Measurements from ENCODE around the gene USF2. TPM values are rescaled to one million over a fixed set of nuclear protein-coding genes. Genes with fewer than 3 reads are reported as not detected.
"Not testable (repeated sequence)": the region's sequence is repeated elsewhere in the genome, so short reads cannot be mapped to it uniquely, and the experiment has no call there.

The USF2 gene, protein sequence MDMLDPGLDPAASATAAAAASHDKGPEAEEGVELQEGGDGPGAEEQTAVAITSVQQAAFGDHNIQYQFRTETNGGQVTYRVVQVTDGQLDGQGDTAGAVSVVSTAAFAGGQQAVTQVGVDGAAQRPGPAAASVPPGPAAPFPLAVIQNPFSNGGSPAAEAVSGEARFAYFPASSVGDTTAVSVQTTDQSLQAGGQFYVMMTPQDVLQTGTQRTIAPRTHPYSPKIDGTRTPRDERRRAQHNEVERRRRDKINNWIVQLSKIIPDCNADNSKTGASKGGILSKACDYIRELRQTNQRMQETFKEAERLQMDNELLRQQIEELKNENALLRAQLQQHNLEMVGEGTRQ
- polyA plus RNA-seq = 11.5 TPM

DNA sequence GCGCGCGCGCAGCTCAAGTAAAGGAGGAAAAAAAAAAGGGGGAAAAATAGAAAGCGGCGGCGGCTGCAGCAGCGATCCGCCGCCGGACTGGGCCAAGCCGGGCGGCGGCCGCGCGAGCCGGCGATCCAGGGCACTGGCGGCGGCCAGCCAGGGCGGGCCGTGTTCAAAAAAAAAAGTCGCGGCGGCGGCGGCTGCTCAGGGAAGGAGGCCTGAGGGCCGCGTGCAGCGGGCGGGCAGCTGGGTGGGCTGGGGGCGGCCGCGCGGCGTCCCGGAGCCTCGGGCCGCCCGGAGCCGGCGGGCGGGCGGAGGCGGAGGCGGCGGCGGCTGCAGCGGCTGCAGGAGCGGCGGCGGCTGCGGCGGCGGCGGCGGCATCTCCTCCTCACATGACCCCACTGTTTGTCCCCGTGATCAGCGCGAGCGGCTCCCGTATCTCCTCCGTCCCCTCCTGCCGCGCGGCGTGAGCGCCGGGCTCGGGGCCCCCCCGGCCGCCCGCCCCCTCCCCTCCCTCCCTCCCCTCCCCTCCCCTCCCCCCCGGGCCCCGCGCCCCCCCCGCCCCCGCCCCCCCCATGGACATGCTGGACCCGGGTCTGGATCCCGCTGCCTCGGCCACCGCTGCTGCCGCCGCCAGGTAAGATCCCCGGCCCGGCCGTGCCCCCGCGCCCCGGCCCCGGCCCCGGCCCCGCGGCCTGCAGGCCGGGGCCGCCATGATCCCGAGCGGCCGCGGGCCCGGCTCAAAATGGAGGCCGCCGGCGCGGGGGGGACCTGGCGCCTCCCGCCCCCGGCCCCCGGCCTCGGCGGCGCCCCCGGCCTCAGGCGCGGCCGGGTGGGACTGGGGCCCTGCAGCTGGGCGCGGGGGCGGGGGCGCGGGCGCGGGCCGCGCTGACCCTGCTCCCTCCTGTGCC, at the start of gene USF2:
Gene USF2 (plus strand): TSS at position 427 of the 902 bp plus-strand sequence. CDS start 140 bp downstream, at position 567.
- Mint-ChIP-seq H3K36me3 (peaks cover 2% of the 10 kb centered on the region), H3K4me3 (peak within 1 kb of the TSS; percentile 91 to 96 (median 96)), H3K27ac (peak within 1 kb of the TSS; percentile 78 to 98 (median 95)), H3K27me3 (peaks cover 5% of the 10 kb centered on the region), H3K9me3 (no peaks in the 10 kb centered on the region), H3K4me1 (peaks cover 25 to 36% (median 33%) of the 10 kb centered on the region in 3 donors)

DNA sequence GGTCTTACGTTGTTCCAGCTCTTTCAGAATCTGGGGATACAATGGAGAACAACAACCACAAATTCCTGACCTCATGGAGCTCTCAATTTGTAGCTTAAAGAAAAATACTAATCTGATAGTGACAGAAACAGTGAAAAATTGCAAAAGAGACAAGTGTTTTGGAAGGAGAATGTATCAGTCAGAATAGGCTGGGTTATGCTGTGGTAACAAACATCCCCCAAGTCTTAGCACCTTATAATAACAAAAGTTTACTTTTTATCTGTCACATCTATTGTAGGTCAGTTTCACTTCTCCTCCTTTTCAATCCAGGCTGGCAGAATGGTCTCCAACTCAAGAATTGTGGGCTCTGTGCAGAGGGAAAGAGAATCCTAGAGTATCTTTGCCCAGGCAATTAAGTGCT, 49.8 kb upstream of the USF2 start:
- Mint-ChIP-seq H3K9me3 (peaks cover 0 to 6% (median 3%) of the 10 kb centered on the region in 3 donors), H3K27ac (no peak overlapping the region), H3K27me3 (no peaks in the 10 kb centered on the region), H3K4me1 (peaks cover 11 to 33% (median 23%) of the 10 kb centered on the region in 3 donors), H3K4me3 (no peak overlapping the region), H3K36me3 (no peaks in the 10 kb centered on the region)

DNA sequence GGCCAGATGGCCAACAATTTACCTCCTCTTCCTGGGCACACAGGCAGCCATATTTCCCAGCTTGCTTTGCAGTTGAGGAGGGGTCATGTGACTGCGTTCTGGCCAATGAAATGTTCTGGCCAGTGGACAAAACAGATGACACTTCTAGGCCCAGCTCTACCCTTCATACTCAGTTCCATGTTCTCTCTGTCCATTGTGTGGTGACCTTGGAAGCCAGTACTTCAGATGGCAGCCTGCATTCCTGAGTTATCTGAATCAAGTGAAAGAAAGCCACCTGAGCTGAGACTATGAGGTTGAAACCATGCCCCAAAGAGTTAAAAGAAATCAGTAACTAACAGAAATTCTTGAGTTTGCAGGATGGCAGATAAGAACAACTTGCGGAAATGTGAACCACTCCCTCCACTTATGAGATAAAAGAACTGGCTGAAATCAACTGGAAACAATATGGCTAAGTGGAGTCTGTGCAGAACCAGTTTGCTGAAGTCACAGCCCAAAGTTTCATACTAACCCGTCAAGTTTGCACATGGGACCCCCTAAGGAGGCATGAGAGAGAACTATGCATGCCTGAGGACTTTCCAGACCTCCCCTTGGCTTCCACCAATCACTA, 48.3 kb upstream of the USF2 start:
- H3K4me1 Mint-ChIP-seq = peaks cover 9 to 22% (median 12%) of the 10 kb centered on the region in 3 donors
- no peaks in the 10 kb centered on the region for H3K27me3 Mint-ChIP-seq
- H3K36me3 Mint-ChIP-seq = no peaks in the 10 kb centered on the region
- H3K9me3 Mint-ChIP-seq = peaks cover 0 to 6% (median 3%) of the 10 kb centered on the region in 3 donors
- H3K27ac Mint-ChIP-seq = no peak overlapping the region
- no peak overlapping the region for H3K4me3 Mint-ChIP-seq

DNA sequence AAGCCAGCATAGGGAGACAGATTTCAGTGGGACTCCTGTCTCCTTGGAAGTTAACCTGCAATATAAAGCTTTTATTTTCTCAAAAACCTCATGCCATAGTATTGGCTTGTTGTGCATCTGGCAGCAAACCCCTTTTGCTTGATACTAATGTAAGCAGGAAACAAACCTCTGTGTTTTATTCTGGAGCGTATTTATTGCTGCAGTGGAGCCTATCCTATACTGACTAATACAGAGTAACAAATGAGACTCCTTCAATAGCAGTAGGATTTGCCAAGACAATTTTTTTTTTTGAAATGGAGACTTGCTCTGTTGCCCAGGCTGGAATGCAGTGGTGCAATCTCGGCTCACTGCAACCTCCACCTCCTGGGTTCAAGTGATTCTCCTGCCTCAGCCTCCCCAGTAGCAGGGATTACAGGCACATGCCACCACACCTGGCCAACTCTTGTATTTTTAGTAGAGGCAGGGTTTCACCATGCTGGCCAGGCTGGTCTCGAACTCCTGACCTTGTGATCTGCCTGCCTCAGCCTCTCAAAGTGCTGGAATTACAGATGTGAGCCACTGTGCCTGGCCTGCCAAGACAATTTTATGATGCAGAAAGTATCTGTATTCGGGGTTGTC, 47.7 kb upstream of the USF2 start:
- H3K36me3 Mint-ChIP-seq, H3K4me3 Mint-ChIP-seq, H3K27ac Mint-ChIP-seq, H3K27me3 Mint-ChIP-seq, H3K9me3 Mint-ChIP-seq: not testable (repeated sequence)
- peaks cover 4 to 18% (median 8%) of the 10 kb centered on the region in 3 donors for H3K4me1 Mint-ChIP-seq

DNA sequence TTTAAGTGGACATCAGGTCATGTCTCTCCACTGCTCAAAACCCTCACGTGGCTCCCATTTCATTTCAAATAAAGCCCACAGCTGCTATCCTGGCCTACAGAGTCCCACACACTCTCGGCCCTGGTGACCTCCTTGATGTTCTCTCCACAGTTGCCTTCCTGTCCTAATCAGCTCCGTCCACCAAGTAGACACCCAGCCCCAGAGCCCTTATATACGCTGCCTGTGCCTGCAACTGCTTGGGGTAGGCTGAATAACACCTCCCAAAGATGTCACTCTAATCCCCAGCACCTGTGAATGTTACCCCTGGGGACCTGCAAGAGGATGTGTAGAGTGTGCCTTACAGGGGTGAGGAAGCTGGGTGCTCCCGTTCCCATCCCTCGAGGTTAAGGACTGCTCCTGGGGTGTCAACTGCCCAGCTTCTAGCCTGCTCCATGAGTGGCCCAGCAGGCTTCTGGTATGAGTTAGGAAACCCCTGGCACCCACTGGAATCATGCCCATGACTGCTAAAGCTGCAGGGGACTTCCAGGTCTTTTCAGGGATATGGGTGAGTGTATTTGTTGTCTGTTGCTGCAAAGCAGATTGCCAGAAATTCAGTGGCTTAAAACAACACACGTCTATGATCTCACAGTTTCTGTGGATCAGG, 46.3 kb upstream of the USF2 start:
- H3K27ac Mint-ChIP-seq = peak overlapping the region in 1 of 3 donors; percentile 46
- H3K4me3 Mint-ChIP-seq = peak overlapping the region in 1 of 4 donors; percentile 18

DNA sequence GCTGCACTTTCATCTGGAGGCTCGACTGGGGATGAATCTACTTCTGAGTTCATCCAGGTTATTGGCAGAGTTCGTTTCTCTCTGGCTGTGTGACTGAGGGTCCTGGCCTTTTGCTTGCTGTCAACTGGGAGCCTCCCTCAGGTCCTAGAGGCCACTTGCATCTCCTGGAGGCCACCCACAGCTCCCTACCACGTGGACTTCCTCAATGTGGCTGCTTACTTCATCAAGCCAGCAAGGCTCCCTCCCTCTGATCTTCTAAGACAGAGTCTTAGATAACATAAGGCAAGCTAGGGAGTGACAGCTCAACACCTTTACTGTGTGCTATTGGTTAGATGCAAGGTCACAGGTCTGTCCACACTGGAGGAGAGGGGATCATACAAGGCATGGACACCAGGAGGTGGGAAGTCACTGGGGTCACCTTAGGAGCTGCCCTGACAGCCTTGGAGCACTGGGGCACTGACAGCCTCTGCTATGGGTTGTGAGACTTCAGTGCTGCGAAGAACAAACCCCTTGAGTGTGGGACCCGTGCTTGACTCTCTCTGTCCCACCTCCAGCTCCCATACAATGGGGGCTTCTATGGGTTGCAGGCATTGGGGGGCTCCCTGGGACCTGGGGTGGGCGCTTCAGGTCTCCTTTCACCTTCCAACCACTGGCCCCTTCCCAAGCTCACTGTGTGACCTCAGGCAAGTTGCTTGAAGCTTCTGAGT, 45.5 kb upstream of the USF2 start:
- Mint-ChIP-seq H3K27me3 (peaks cover 3% of the 10 kb centered on the region), H3K27ac (no peak overlapping the region), H3K4me1 (peaks cover 0 to 8% (median 2%) of the 10 kb centered on the region in 3 donors), H3K9me3 (peaks cover 0 to 6% (median 3%) of the 10 kb centered on the region in 3 donors), H3K36me3 (peaks cover 2% of the 10 kb centered on the region), H3K4me3 (peak overlapping the region in 1 of 4 donors; percentile 18)

More for the DNA sequence above, 46.3 kb upstream of the USF2 start:
- H3K36me3 Mint-ChIP-seq = peaks cover 2% of the 10 kb centered on the region
- peaks cover 0 to 8% (median 2%) of the 10 kb centered on the region in 3 donors for H3K4me1 Mint-ChIP-seq
- peaks cover 0 to 6% (median 3%) of the 10 kb centered on the region in 3 donors for H3K9me3 Mint-ChIP-seq
- H3K27me3 Mint-ChIP-seq = peaks cover 3% of the 10 kb centered on the region

DNA sequence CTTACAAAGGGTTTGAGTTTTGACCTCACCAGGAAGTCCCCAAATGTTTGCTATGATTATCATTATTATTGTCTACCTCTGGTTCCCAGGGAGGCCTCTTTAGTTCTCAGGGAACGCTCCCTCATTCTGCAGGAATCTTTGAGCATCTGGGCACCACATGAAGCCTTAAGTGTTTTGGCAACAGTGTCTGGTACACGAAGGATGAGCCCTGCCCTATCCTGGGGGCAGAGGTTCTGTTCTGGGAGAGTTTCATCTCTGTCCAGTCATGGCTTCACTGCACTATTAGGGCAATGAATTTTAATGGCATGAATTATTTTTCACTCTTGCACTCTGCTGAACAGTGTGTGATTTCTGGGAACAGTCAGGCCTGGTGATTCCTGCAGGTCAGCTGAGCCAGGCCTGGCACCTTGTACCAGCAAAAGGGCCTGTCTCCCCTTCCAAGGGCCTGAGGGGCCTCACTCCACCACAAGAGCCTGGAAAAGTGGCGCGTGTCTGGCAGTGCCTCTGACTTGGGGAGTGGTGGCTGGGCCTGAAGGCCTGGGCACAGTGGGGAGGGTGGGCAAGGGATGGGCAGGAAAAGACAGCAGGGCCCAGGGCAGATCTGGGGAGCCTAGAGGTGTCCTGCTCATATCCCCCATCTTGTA, 44.8 kb upstream of the USF2 start:
- Mint-ChIP-seq H3K4me1 (peaks cover 0 to 8% (median 2%) of the 10 kb centered on the region in 3 donors), H3K4me3 (peak overlapping the region in 1 of 4 donors; percentile 78), H3K27ac (no peak overlapping the region), H3K27me3 (peaks cover 3% of the 10 kb centered on the region), H3K36me3 (peaks cover 2% of the 10 kb centered on the region), H3K9me3 (peaks cover 0 to 6% (median 3%) of the 10 kb centered on the region in 3 donors)

DNA sequence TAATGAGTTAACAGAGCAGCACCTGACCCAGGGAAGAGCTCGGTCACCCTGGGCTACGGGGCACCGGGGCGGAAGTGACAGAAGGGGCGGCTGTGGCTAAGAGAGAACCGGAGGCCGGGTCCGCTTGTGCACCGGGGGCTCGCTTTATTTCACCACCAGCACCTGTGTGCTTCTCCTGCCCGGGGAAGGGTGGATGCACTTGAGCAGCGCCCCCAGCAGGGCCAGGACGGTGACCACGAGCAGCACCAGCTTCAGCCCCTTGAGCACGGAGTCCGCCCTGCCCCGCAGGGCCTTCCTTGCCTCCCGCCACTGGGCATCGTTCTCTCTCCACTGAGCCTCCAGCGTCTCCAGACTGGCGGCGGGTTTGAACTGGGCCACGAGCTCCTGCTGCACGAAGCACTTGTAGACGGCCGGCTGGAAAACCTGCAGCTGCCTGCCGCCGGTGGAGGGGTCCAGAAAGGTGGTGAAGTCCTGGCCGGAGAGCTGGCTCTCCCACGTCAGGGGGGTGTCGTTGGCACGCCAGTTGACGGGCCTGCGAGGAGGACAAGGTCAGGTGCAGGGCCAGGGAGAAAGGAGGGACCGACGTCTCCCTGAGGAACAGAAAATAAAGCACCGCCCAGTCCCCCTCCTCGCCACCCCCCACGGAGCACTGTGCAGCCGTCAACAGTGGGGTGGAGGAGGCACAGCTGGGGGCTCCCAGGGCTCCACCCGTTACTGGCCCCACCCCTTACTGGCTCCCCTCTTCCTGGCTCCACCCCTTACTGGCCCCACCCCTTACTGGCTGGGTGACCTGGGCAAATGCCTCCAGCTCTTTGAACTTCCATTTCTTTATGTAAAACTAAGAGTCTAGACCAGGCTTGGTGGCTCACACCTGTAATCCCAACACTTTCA, 43.8 kb upstream of the USF2 start:
- Mint-ChIP-seq H3K4me1 (peaks cover 0 to 4% (median 2%) of the 10 kb centered on the region in 3 donors), H3K27me3 (peaks cover 4% of the 10 kb centered on the region), H3K9me3 (no peaks in the 10 kb centered on the region), H3K27ac (no peak overlapping the region), H3K36me3 (peaks cover 2% of the 10 kb centered on the region), H3K4me3 (peak overlapping the region in 1 of 4 donors; percentile 78)

DNA sequence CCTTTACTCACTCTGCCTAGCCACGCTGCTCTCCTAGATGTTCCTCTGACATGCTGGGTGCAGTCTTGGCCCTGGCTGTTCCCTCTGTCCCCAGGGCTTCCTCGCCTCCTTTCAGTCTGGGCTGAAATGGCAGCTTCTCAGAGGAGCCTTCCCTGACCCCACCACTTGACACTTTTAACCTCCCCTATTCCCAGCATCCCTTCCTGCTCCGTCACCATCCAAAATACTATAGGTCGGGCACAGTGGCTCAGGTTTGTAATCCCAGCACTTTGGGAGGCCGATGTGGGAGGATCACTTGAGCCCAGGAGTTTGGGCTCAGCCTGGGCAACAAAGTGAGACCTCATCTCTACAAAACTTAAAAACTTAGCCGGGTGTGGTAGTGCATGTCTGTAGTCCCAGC, 42.8 kb upstream of the USF2 start:
- Mint-ChIP-seq H3K27ac (no peak overlapping the region), H3K36me3 (peaks cover 2% of the 10 kb centered on the region), H3K27me3 (peaks cover 4% of the 10 kb centered on the region), H3K4me3 (no peak overlapping the region), H3K4me1 (peaks cover 0 to 4% (median 2%) of the 10 kb centered on the region in 3 donors), H3K9me3 (no peaks in the 10 kb centered on the region)

DNA sequence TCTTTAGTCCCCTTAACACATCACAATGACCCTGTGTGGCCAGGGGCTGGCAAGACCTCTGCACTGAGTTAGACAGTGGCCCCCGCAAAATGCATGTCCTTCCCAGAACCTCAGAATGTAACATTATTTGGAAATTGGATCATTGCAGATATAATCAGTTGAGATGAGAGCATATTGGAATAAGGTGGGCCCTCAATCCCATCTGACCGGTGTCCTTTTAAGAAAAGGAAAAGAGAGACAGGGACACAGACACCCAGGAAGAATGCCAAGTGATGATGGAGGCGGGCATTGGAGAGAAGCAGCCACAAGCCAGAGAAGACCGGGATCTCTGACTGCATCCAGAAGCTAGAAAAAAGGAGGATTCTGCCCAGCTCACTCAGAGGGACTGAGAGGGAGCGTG, 42.0 kb upstream of the USF2 start:
- H3K27me3 Mint-ChIP-seq = peaks cover 4% of the 10 kb centered on the region
- peak overlapping the region in 1 of 3 donors; percentile 64 for H3K27ac Mint-ChIP-seq
- H3K4me1 Mint-ChIP-seq = peaks cover 0 to 4% (median under 1%) of the 10 kb centered on the region in 3 donors
- peaks cover 2% of the 10 kb centered on the region for H3K36me3 Mint-ChIP-seq
- no peak overlapping the region for H3K4me3 Mint-ChIP-seq
- no peaks in the 10 kb centered on the region for H3K9me3 Mint-ChIP-seq

DNA sequence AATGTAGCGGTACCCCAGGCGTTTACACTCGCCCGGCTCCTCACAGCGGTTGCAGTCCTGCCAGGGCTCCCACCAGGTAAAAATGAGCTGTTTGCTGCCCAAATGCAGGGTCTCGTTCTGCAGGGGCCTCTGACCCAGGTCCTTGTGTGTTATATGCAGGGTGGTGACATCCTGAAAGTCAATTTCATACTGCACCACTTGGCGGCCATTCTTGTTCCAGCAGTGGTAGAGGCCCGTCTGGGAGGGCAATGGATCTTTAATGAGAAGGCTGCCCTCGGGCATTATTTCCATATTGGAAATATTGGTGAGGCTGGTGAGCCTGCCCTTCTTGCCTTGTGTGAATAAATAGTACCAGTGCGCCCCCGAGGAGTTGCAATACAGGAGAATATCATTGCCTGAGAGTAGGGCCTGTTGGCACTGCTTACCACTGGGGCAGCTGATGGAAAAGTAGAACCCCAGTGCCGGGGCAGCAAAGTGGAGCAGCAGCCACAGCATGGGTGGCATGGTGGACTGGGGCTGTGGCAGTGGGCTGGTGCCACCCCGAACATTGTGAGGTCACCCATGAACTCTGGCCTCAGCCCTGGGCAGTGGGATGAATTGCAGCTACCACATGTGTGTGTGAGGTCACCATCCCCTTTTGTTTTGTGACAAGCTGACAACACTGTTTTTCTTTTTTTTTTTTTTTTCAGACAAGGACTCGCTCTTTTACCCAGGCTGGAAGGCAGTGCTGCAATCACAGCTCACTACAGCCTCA, 40.4 kb upstream of the USF2 start, which contains the start of gene FAM187B:
Gene FAM187B (minus strand): TSS at position 563 of the 754 bp plus-strand sequence. CDS start 59 bp downstream, at position 504.
- Mint-ChIP-seq H3K27me3 (peaks cover 4% of the 10 kb centered on the region), H3K4me3 (peak within 1 kb of the TSS in 1 of 4 donors; percentile 54), H3K36me3 (peaks cover 2% of the 10 kb centered on the region), H3K4me1 (peaks cover 0 to 2% (median 0%) of the 10 kb centered on the region in 3 donors), H3K27ac (peak within 1 kb of the TSS in 1 of 3 donors; percentile 59), H3K9me3 (no peaks in the 10 kb centered on the region)

DNA sequence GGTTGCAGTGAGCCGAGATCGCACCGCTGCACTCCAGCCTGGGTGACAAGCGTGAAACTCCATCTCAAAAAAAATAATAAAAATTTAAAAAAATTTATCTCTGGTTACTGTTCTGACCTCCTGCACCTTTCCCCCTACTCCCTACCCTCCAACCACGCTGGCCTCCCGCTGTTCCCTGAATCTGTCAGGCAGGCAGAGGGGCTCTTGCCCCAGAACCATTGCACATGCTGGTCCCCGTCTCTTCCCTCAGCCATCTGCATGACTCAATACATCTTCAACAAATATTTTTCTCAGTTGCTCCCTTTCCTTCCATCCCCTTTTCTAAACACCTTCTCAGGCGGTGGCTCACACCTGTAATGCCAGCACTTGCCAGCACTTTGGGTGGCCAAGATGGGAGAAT, 39.2 kb upstream of the USF2 start:
- Mint-ChIP-seq H3K4me3 (no peak overlapping the region), H3K27me3 (peaks cover 4% of the 10 kb centered on the region), H3K9me3 (no peaks in the 10 kb centered on the region), H3K27ac (no peak overlapping the region), H3K4me1 (peaks cover 0 to 2% (median 1%) of the 10 kb centered on the region in 3 donors), H3K36me3 (peaks cover 2% of the 10 kb centered on the region)

All from IgD-negative memory B cell (primary cell).